ENCODE measurements around the gene RFX4.
"Not testable (repeated sequence)": the region's sequence is repeated elsewhere in the genome, so short reads cannot be mapped to it uniquely, and the experiment has no call there.

Gene RFX4

DNA sequence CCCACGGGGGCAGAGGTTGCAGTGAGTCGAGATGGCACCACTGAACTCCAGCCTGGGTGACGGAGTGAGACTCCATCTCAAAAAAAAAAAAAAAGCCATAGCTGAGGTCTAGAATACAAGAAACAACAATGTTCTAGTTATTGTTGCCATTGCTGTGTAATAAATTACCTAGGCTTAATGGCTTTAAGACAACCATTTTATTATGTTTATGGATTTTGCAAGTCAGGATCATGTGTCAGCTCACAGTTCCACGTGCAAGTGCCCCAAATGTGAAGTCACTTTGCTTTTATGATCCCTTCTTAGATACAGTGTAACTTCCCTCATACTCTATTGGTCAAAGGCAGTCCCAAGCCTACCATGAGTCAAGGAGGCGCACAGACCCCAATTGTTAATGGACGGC lies 142.1 kb downstream of the RFX4 start:
- no peak for DNase-seq

DNA sequence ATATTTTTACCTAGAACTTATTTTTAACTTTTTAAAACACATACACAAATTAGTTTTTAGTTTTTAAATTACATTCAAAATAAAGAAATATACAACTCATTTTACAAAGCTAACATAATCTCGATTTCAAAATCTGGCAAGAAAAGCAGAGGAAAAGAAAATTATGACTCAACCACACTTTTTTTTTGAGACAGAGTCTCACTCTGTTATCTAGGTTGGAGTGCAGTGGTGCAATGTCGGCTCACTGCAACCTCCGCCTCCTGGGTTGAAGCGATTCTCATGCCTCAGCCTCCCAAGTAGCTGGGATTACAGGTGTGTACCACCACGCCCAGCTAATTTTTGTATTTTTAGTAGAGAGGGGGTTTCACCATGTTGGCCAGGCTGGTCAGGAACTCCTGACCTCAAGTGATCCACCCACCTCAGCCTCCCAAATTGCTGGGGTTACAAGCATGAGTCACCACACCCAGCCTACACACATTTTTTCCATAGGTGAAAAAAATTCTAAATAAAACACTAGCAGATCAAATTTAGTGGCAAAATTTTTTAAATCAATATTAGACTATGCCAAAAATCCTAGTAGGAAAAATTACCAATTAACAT lies 143.9 kb downstream of the RFX4 start:
- not testable (repeated sequence) for DNase-seq

DNA sequence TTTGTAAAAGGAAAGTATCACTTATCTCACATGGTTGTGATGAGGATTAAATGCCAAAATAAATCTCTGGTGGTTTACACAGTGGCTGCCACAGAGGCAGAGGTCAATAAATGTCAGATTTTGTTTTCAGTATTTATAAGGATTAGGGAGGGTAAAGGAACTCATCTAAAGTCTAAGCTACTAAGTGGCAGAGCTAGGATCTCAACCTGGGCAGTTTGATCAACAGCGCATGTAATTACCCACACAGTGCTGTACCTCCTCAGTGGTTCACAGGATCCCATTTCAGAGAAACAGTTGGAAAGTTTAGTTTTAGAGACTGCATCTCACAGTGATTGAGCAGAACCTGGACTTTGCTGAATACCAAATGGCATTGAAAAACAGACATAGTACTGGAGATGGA lies 146.8 kb downstream of the RFX4 start:
- no peak for DNase-seq

DNA sequence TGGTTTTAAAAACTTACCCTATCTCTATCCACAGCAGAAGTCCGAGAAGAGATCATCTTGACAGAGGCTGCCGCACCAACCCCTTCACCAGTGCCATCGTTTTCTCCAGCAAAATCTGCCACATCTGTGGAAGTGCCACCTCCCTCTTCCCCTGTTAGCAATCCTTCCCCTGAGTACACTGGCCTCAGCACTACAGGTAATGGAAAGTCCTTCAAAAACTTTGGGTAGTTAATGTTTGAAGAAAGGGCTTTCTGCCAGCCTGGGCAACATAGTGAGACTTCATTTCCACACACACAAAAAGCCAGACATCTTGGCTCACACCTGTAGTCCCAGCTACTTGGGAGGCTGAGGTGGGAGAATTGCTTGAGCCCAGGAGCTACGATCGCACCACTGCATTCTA lies 150.1 kb downstream of the RFX4 start:
- no peak for DNase-seq

DNA sequence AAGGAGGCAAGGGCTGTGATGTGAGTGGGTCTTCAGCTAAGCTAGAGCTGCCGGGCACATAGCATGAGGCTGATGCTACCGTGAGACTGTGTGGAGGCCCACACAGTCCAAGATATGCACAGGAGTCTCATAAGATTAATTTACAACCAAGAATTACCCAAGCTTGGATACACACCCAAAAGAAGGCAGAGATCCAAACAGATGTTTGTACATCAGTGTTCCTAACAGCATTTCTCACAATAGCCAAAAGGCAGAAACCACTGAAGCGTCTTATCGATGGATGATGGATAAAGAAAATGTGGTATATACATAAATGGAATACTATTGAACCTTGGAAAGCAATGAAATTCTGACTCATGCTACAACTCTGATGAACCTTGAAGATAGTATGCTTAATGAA lies 150.9 kb downstream of the RFX4 start:
- no peak for DNase-seq

DNA sequence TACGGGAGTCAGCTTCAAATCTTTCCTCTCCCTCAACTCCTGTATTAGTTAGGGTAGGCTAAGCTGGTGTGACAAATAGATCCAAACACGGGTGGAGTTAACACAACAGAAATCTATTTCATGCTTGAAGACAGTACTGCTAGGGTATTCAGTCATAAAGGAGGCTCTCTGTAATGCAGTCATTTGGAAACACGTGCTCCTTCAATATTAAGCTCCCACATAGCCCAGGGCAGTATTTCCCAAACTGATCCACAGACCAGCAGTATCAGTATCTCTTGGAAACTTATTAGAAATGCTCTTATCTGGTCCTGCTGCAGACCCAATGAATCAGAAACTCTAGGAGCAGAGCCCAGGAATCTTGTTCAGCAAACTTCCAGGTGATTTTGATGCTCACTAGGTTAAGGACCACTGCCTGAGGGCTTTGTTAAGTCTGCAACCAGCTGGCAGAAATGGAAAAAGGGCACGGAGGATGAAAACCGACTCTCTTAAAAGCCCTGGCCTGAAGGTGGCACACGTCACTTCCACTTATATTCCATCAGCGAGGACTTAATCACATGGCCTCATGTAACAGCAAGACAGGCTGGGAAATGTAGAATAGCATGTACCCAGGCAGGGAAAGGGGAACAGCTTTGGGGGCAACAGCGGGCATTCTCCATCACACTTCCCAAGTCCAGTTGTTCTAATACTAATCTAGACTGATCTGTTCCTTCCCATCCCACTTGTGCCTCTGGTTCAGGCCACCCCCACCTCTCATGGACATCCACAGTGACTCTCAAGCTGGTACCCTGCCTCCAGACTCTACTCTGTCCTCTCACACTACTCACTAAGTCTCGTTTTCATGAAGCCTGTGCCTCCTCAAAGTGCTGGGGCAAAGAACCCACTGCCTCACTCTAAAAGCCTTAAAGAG lies 153.5 kb downstream of the RFX4 start:
- no peak for DNase-seq

DNA sequence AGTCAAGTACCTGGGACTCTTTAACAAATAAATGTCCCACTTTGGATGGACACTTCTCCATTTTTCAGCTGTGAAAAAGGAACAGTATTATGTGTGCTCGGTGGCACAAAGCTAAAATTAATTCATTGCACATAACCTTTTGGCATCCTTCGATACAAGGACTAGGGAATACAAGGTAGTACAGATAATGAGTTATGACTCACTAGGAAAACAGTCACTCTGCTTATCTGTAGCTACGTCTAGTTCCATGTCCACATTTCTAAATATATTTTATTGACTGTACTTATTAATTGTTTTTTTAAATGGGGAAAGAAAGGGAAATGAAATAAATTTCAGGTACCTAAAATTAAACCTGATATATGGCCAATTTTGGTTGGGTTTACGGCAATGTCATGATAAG lies 156.5 kb downstream of the RFX4 start:
- DNase-seq, result no peak

DNA sequence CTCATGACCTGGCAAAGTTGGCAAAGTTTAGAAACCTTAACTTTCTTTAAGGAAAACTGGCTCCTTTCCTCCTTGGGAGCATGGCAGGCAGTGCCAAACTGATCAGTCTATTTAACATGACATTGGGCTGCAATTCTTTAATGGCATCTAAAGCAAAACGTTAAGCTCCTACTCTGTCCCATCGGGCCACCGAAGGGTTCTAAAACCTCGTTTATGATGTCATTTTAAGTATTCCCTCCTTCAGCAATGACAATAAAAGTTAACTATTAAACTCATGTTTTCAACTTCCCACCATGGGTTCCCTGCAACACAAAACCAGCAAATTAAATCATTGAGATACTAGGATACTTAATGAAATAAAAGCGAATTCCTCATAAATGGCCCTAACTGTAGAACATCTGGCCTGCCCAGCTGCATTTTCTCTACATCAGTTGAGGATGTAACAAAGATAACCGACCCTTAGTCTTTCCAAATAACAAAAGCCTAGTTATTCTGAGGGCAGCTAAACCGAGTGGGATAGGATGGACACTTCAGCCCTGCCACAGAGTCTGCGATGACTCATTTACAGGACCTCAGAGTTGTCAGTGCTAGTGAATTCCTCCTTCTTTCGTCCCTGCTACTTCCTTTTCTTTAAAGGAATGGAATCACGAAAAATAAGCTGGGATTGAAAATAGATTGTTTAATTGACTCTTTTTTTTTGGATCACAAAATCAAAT lies 157.2 kb downstream of the RFX4 start:
- no peak for DNase-seq

DNA sequence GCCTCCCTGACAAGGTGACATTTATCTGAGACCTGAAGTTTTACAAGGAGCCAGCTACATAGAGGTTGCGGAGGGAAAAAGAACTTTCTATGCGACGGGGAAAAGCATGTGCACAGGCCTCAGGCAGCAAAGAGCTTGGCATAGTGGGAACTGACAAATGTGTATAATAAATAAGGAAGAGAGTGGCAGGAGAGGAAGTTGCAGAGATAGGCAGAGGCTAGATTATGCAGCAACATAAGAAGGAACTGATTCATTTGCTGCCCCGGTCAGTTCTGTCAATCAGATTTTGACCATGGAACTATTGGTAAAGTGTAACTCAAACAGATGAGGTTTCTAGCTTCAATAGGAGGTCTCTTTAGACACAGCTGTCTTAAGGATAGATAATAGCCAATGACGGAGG lies 158.0 kb downstream of the RFX4 start:
- DNase-seq, result no peak

DNA sequence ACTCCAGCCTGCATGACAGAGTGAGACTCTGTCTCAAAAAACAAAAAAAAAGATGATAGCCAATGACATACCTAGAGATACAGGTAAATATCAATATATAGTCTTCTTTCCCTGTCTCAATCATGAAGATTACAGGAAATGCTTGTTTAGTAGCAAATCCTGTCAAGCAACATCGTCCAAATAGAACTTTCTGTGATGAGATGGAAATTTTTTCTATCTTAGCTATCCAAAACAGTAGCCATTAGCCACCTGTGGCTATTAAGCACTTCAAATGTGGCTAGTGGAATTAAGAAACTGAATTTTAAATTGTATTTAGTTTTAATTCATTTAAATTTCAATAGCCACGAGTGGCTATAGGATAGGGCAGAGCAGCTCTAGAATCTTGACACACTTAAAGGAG lies 158.4 kb downstream of the RFX4 start:
- DNase-seq, result no peak

DNA sequence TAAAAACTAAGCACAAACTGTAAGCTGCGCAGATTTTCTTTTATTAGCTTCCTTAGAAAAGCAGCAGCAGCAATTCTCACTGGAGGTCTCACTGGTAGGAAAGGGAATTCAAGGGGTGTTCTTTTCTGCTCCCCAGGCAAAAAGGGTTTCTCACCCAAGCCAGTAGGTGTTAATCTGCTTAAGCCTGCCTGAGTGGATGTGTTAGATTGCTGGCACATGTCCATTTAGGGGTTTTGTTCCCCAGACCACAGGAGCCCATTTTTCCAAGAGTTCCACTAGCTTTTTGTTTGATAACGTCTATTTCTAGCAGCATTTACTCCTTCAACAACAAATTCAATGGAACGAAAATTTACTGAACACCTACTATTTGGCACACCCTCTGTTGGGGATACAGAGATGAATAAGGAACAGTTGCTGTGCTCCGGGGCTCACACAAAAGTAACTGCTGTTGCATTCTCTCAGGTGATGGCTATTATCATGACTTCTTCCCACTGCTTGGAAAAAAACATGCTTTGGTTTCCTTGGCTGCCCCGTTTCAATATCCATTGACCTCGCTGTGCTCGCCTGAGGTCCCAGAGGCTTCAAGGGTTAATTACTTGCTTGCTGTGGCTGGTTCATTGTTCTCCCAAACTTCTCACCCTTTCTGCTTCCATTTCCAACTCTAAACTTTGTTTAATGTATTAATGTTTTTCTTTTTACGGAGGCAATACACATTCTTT lies 160.6 kb downstream of the RFX4 start:
- DNase-seq, result no peak

DNA sequence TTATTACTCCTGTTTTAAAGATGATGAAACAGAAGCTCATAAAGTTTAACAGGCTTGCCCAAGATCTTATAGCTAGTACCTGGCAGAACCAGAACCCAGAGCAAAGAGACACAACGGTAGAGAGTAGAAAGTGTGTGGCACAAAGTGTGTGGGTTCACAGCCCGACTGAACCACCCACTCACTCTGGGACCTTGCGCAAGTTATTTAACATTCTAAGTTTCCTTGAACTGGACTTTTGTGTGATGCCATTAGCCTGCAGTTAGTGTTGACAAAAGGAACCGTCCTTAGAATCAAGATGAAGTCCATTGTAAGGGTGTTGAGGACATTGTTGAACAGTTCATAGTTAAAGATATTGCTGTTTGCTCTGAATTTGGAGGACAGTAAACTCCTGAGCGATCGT lies 161.8 kb downstream of the RFX4 start:
- no peak for DNase-seq

DNA sequence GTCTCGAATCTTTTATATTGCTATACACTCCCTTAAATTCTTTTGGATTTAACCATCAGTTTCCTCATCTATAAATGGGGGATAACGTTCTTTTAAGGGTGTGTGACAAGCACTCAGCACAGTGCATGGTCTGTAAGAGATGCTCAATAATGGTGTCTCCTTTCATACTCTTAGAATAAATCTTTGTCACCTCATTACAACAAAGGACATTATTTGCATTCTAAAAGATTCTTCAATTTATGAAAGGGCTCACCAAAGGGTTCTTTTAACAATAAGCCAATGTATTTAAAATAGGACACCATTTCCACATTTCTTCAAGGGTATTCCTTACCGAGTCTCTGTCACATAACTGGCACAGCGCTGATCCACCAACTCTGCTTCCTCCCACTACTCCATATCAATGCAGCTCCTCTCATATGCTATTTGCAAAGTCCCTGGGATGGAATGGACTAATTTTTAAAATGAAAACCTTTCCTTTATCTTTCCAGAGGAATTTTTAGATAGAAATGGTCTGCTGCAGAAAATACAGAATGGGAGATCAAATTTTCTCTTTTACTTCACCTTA lies 162.5 kb downstream of the RFX4 start:
- DNase-seq, result no peak

DNA sequence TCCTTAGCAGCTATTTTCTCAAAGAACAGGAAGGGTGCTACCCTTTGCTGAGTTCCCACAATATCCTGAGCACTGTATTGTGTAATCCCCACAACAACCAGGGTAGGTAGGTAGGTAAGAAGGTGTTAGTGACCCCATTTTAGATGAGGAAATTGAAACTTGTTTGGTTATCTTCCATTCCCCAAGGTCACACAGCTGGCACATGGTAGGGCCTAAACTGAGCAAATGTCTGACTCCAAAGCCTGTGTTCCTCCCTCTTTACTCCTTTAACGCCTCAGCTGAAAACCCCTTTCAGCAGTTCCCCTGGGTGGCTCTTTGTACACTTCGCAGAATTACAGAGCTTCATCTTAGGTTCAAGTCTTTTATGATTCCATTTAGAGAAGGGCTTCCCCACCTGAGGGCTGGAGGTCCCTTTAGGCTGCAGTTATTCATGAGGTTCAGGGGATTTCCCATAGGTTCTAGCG lies 165.2 kb downstream of the RFX4 start:
- DNase-seq, result no peak

DNA sequence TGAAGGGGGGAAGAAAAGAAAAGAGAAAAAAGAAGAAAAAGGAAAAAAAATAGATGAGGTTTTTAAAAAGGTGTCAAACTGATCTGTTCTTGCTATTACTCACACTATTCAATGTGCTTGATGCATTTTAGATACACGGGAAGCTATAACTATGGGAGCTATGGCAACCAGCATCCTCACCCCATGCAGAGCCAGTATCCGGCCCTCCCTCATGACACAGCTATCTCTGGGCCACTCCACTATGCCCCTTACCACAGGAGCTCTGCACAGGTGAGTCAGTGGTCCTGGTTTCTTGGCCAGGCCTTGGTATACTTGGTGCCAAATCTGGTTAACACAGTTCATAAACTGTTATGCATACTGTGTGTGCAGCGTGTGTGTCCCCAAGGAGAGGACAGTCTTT lies 167.7 kb downstream of the RFX4 start:
- no peak for DNase-seq

DNA sequence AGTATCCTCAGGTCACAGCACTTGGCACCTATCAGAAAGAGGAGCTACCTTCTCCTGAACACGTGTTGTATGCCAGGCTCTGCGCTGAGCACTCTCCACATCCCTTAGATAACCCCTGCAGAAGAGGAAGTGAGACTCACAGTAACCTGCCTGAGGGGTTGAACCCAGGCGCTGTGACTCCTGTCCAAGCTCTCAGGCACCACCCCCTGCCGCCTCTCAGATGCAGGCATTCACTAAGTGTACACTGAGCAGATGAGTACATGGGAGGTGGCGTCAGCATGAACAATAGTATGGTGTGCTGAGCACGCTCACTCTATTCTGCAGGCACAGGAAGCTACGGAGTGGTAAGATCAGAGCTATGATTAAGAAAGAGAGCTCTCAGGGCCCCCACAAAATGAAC lies 170.7 kb downstream of the RFX4 start:
- peak in 1 of 51 donors; percentile 13 for DNase-seq

DNA sequence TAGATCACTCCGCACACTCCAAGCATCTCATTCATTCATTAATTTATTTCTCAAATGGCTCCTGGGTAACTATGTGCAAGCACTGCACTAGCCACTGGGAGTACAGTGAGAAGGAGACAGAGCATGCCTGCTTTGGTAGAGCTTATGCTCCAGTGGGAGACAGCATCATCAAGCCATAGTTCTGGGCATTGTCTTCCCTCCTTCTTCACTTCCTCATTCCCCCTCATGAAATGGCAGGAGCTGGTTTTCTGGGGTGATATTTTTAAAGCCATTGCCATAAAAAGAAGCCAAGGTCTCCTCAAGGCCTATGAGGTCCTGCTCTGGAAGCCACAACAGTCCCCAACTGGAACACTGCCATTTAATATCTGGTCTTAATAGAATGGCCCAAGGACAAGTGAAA lies 171.5 kb downstream of the RFX4 start:
- no peak for DNase-seq

DNA sequence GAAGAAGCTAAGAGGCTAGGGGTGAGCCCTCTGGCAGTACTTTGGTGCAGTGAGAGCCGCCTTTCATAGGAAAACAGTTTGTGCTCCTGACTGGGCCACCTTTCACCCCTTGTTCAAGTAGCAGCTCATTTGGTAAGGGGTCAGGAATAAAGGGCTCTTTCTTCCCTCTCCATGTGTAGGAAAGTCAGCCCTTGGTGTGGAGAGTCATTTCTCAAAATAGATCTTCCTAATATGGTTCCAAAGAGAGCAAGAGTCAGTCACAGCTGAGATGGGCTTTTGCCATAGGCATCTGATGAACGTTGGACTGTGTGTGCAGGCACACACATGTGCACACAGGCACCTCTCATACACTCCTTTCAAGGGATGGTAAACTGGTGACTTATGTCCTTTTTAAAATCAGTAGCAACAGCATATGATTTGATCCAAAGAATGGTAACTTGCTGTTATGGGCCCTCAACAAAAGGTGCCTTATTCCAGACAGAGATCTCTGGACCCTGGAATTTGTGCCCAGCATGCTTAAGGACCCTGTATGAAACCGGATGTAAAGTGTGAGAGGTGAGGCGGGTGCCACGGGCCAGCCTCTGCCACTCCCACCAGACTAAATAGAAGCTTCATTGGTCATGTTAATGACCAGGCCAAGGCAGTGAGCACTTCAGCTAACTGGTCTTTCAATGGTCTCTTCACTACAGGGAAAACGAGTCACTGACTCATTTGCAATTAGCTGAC lies 175.0 kb downstream of the RFX4 start:
- peak in 3 of 51 donors; percentile 7 to 49 (median 9) for DNase-seq

DNA sequence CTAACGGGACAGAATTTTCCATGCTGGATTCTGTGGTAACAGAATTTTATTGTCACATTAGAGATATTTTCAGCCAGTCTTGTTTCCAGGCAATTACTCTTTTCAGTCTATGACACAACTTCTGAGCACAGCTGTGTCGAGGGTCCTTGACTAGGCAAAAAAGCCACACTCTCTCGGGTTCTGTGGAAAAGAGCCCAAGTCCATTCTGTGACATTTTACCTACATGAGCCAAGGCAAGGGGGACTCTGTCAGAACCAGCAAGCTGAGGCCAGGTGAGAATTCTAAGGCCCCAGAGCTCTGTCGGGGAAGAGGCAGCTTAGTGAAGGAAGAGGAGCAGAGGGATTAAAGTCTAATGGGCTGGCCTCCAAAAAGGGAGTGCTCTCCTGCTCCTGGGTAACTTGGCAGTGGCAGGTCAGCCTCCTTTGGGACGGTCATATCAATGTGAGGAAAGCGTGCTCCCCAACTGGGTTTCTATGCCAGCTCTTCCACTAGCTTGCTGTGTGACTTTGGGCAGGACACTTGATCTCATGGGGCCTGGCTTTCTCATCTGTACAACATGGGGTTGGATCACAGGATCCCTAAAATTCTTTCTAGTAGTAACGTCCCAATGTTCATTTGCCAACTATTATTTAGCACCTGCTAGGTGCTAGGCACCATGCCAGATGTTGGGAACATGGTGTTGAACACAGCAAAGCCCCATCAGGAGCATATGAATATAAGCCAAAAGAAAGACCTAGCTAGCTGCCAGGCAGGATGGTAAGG lies 175.7 kb downstream of the RFX4 start:
- no peak for DNase-seq
